ENCODE measurements around the gene C1QL1.

- TF ChIP-seq CTCF (IDR thresholded peaks at IDR 0.05; ENCODE audit: low read depth, low read length): no peak
- no peak for TF ChIP-seq POLR2A (IDR thresholded peaks at IDR 0.05; ENCODE audit: extremely low read depth, insufficient read length)
- TF ChIP-seq MAX (IDR thresholded peaks at IDR 0.05; ENCODE audit: low read depth, low read length): no peak
- no peak for TF ChIP-seq MYC (IDR thresholded peaks at IDR 0.05; ENCODE audit: low read depth, low read length)
Measured at GRCh38 chr17:44972953-44973352, 4.8 kb upstream of the C1QL1 start.
